DND-41 (cell line): ENCODE measurements around the gene SATB1.

Source experiments
- ATAC-seq: fragments of 200-7000 bp; cut with Tn5 transposase; 3 replicates; pipeline ENCODE4 v1.9.1; 2021; ENCODE audit warnings: low read depth; ENCODE audit not compliant: insufficient read depth
- DNase-seq: peaks from one replicate; pipeline ENCODE4 v3.0.0-alpha.2; 2020
- H2AFZ ChIP-seq: 2 replicates; pipeline ENCODE4 v1.6.0; 2012; ENCODE audit warnings: low read depth, low read length
- H3K27ac ChIP-seq: 2 replicates; pipeline ENCODE4 v1.5.1; 2012; ENCODE audit warnings: low read length, inconsistent platforms
- H3K27me3 ChIP-seq: fragments of 200-600 bp; sonication (generic); 2 replicates; pipeline ENCODE4 v1.6.0; 2012; ENCODE audit warnings: low read length, mild to moderate bottlenecking, inconsistent platforms; ENCODE audit not compliant: insufficient read depth, poor library complexity
- H3K36me3 ChIP-seq: 2 replicates; pipeline ENCODE4 v1.5.1; 2012; ENCODE audit warnings: low read length, inconsistent platforms; ENCODE audit not compliant: insufficient read depth
- H3K4me1 ChIP-seq: 2 replicates; pipeline ENCODE4 v1.5.1; 2012; ENCODE audit warnings: mild to moderate bottlenecking, low read length; ENCODE audit not compliant: insufficient read depth
- H3K4me2 ChIP-seq: 2 replicates; pipeline ENCODE4 v1.6.0; 2012; ENCODE audit warnings: mild to moderate bottlenecking, moderate library complexity, low read length, inconsistent platforms; ENCODE audit not compliant: insufficient read depth
- H3K4me3 ChIP-seq, 2 experiments: fragments of 200-600 bp in 1 of 2; shearing (Covaris generic) in 1 of 2; 2 replicates each; pipeline ENCODE4 v1.5.1; 2012 to 2016; ENCODE audit warnings: inconsistent platforms in 2 of 2, low read length in 2 of 2, mild to moderate bottlenecking in 2 of 2, low read depth in 1 of 2, moderate library complexity in 1 of 2
- H3K79me2 ChIP-seq: 2 replicates; pipeline ENCODE4 v1.6.0; 2012; ENCODE audit warnings: low read length, inconsistent platforms; ENCODE audit not compliant: insufficient read depth
- H3K9ac ChIP-seq: 2 replicates; pipeline ENCODE4 v1.6.0; 2012; ENCODE audit warnings: low read depth, mild to moderate bottlenecking, inconsistent platforms, low read length, moderate library complexity
- H3K9me3 ChIP-seq: 2 replicates; pipeline ENCODE4 v1.5.1; 2012; ENCODE audit warnings: low read length, moderate library complexity, mild to moderate bottlenecking, inconsistent platforms; ENCODE audit not compliant: insufficient read depth, severe bottlenecking
- H4K20me1 ChIP-seq: 2 replicates; pipeline ENCODE4 v1.6.0; 2012; ENCODE audit warnings: low read length; ENCODE audit not compliant: insufficient read depth
- EZH2 ChIP-seq: IDR thresholded peaks from 3 replicates; pipeline ENCODE4 v1.6.1; 2012; ENCODE audit warnings: borderline replicate concordance, low read depth, mild to moderate bottlenecking, moderate library complexity, low read length, inconsistent platforms; ENCODE audit not compliant: severe bottlenecking
- TF ChIP-seq, protein P1 (sequence below): IDR thresholded peaks from 2 replicates; pipeline ENCODE4 v1.5.1; 2012; ENCODE audit warnings: borderline replicate concordance, low read length, moderate library complexity, mild to moderate bottlenecking; ENCODE audit not compliant: poor library complexity, severe bottlenecking; ENCODE audit errors: extremely low read depth

Gene SATB1

DNA sequence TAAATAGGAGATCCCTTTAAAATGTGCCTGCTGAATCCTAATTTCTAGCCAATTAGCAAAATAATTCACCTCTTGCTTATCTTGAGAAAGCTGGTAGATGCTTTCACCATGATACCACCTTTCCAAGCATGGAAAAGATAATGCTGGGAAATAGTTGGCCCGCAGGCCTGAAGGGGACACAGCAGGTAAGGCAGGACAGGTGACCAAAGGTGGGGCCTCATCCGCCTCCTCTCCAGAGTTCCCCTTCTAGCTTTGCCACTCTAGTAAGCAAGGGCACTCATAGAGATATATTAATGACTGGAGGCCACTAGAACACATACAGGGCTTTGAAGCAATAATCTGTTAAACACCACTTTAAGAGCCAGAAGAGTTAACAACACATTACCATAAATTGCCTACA lies 45.5 kb downstream of the SATB1 start:
- Histone ChIP-seq H3K4me2 (no peak overlapping the region), H4K20me1 (no peaks in the 10 kb centered on the region), H3K27me3 (no peaks in the 10 kb centered on the region), H3K4me3 (no peak overlapping the region), H3K4me1 (peaks cover 19% of the 10 kb centered on the region), H3K27ac (no peak overlapping the region), H3K9me3 (no peaks in the 10 kb centered on the region), H3K36me3 (peaks cover 71% of the 10 kb centered on the region), H2AFZ (no peak overlapping the region), H3K79me2 (no peaks in the 10 kb centered on the region), H3K9ac (no peak overlapping the region)
- DNase-seq = no peak
- TF ChIP-seq EZH2 = no peak
- no peak for ATAC-seq

DNA sequence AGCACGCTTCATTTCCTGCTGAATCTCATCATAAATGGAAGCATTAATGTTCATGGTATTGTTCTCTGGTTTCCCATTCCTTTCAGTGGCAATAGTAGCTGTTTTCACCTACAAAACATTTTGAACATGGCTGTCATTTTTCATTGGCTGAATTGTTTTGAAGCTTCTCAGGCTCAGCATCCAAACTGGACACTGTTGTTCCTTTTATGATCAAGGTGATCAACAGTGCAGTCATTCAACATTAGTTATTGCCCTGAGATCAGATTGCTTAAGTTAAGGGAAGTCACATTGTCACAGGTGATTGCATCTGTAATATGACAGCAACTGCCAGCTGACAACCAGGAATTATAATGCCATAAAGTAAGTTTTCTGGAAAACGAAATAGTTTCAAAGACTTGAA lies 46.9 kb downstream of the SATB1 start:
- ATAC-seq (no peak), DNase-seq (no peak)
- H3K27me3 ChIP-seq = no peaks in the 10 kb centered on the region
- H3K9ac ChIP-seq = no peak overlapping the region
- H3K36me3 ChIP-seq = peaks cover 69% of the 10 kb centered on the region
- H4K20me1 ChIP-seq = no peaks in the 10 kb centered on the region
- no peaks in the 10 kb centered on the region for H3K9me3 ChIP-seq
- H3K79me2 ChIP-seq = no peaks in the 10 kb centered on the region
- TF ChIP-seq, protein P1, sequence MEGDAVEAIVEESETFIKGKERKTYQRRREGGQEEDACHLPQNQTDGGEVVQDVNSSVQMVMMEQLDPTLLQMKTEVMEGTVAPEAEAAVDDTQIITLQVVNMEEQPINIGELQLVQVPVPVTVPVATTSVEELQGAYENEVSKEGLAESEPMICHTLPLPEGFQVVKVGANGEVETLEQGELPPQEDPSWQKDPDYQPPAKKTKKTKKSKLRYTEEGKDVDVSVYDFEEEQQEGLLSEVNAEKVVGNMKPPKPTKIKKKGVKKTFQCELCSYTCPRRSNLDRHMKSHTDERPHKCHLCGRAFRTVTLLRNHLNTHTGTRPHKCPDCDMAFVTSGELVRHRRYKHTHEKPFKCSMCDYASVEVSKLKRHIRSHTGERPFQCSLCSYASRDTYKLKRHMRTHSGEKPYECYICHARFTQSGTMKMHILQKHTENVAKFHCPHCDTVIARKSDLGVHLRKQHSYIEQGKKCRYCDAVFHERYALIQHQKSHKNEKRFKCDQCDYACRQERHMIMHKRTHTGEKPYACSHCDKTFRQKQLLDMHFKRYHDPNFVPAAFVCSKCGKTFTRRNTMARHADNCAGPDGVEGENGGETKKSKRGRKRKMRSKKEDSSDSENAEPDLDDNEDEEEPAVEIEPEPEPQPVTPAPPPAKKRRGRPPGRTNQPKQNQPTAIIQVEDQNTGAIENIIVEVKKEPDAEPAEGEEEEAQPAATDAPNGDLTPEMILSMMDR = no peak
- no peak for TF ChIP-seq EZH2
- H2AFZ ChIP-seq = no peak overlapping the region
- no peak overlapping the region for H3K4me3 ChIP-seq
- H3K27ac ChIP-seq = peak overlapping the region; percentile 15; the same call in 1 of the 2 replicates
- no peak overlapping the region for H3K4me2 ChIP-seq
- H3K4me1 ChIP-seq = peaks cover 32% of the 10 kb centered on the region

DNA sequence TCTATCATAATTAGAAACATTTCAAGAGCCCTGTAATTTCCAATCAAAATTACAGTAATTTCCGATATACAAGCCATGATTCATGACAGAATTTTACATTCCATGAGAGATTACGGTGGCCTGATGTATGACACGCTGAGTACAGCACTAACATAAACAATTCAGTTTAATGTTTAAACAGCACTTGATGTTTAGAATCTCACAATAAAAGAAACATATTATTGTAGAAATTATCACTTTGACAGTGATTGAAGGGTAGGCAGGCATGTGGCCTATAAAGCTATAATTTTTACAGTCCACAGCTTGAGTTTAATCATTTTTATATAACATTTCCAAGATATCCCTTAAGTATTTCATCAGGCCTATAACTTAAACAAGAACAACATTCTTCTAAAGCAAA lies 48.5 kb downstream of the SATB1 start:
- no peak overlapping the region for H3K27ac ChIP-seq
- H3K9me3 ChIP-seq = no peaks in the 10 kb centered on the region
- TF ChIP-seq, protein P1 = no peak
- TF ChIP-seq EZH2 = no peak
- H3K4me3 ChIP-seq = no peak overlapping the region
- ATAC-seq (no peak), DNase-seq (no peak)
- no peaks in the 10 kb centered on the region for H3K27me3 ChIP-seq
- H3K4me2 ChIP-seq = no peak overlapping the region
- no peak overlapping the region for H2AFZ ChIP-seq
- H3K79me2 ChIP-seq = no peaks in the 10 kb centered on the region
- H4K20me1 ChIP-seq = no peaks in the 10 kb centered on the region
- peaks cover 63% of the 10 kb centered on the region for H3K36me3 ChIP-seq
- peaks cover 44% of the 10 kb centered on the region for H3K4me1 ChIP-seq
- no peak overlapping the region for H3K9ac ChIP-seq

DNA sequence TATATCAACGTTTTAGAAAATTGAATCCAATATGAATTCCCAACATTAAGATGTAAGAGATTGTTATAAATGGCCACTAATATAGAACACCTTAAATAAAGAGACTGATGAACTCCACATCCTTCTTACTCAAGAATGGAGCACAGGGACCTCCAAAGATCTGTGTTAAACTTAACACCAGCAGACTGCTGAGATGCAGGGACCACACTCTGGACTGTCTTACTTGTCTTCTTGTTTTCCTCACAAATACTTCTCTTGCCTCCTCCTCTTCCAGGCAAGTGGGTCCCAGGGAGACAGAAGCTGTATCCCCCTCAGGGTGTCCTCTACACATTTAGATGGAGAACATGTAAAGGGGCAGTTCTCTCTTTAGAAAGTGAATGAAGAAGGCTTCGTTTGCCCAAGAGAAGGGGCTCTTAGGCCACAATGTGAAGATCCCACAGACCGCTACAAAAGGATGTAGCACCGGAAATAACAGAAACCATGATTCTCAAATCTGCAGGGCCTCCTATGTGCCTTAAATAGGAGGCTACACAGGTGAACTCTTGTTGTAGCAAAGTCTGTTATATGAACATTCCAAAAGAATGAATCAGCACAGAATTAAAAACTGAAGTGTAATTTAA lies 52.2 kb downstream of the SATB1 start:
- no peaks in the 10 kb centered on the region for H4K20me1 ChIP-seq
- H3K27me3 ChIP-seq = no peaks in the 10 kb centered on the region
- no peak overlapping the region for H3K4me3 ChIP-seq
- H3K27ac ChIP-seq = peak overlapping the region; percentile 80
- no peaks in the 10 kb centered on the region for H3K9me3 ChIP-seq
- no peak overlapping the region for H2AFZ ChIP-seq
- DNase-seq = peak; percentile 71
- peaks cover 76% of the 10 kb centered on the region for H3K4me1 ChIP-seq
- H3K79me2 ChIP-seq = peaks cover 5% of the 10 kb centered on the region; the same call in 1 of the 2 replicates
- ATAC-seq = peak; percentile 84
- TF ChIP-seq, protein P1 = no peak
- TF ChIP-seq EZH2 = no peak
- H3K36me3 ChIP-seq = peaks cover 44% of the 10 kb centered on the region
- peak overlapping the region; percentile 36; the same call in 1 of the 2 replicates for H3K4me2 ChIP-seq
- H3K9ac ChIP-seq = peak overlapping the region; percentile 18; the same call in 1 of the 2 replicates
